Mesothelial cell of epicardium (in vitro differentiated cells): ENCODE data around the gene LRRC28. TPM values are rescaled to one million over a fixed set of nuclear protein-coding genes. Genes with fewer than 3 reads are reported as not detected.
A peak's percentile ranks its signal among the peaks of the same experiment; 100 is the strongest.

Experiments used
- DNase-seq, 2 experiments: peaks; one replicate each; pipeline ENCODE4 v3.0.0; 2021; ENCODE audit warnings: low spot score in 2 of 2; ENCODE audit not compliant: unreplicated experiment in 2 of 2
- H3K27ac Mint-ChIP-seq: 2 replicates; pipeline ENCODE4 v1.8.0; 2021; ENCODE audit warnings: mixed read lengths
- H3K27me3 Mint-ChIP-seq: 2 replicates; pipeline ENCODE4 v1.8.0; 2021; ENCODE audit warnings: low read depth, mixed read lengths
- H3K36me3 Mint-ChIP-seq: 2 replicates; pipeline ENCODE4 v1.8.0; 2021; ENCODE audit warnings: mixed read lengths
- H3K4me1 Mint-ChIP-seq: 2 replicates; pipeline ENCODE4 v1.8.0; 2021; ENCODE audit warnings: mixed read lengths
- H3K4me3 Mint-ChIP-seq: 2 replicates; pipeline ENCODE4 v1.8.0; 2021; ENCODE audit warnings: mild to moderate bottlenecking, moderate library complexity, mixed read lengths
- H3K9me3 Mint-ChIP-seq: 2 replicates; pipeline ENCODE4 v1.8.0; 2021; ENCODE audit warnings: mixed read lengths
- CTCF ChIP-seq: fragments of 200-600 bp; sonication (generic); IDR thresholded peaks from one replicate; pipeline ENCODE4 v1.5.0; 2021; ENCODE audit warnings: antibody characterized with exemption; ENCODE audit not compliant: unreplicated experiment
- total RNA-seq: library from RNA; stranded (reverse); gene quantifications from 3 replicates; pipeline ENCODE4 v1.2.1, GENCODE V29; 2021

Gene LRRC28
- total RNA-seq, 1 donor from 2014 or later: 29.3 TPM

GRCh38 chr15:99368743-99369142, 117.5 kb downstream of the LRRC28 start:
- DNase-seq: no peak
- Mint-ChIP-seq H3K27me3 (no peaks in the 10 kb centered on the region), H3K36me3 (peaks cover 38% of the 10 kb centered on the region), H3K9me3 (peaks cover 33% of the 10 kb centered on the region), H3K4me1 (no peaks in the 10 kb centered on the region), H3K4me3 (no peak overlapping the region), H3K27ac (no peak overlapping the region)
- no peak for TF ChIP-seq CTCF

GRCh38 chr15:99369196-99369595, 117.9 kb downstream of the LRRC28 start:
- DNase-seq: no peak
- peaks cover 33% of the 10 kb centered on the region for H3K9me3 Mint-ChIP-seq
- H3K27me3 Mint-ChIP-seq: no peaks in the 10 kb centered on the region
- H3K27ac Mint-ChIP-seq: no peak overlapping the region
- H3K4me1 Mint-ChIP-seq: no peaks in the 10 kb centered on the region
- peaks cover 36% of the 10 kb centered on the region for H3K36me3 Mint-ChIP-seq
- no peak for TF ChIP-seq CTCF
- H3K4me3 Mint-ChIP-seq: no peak overlapping the region

DNA sequence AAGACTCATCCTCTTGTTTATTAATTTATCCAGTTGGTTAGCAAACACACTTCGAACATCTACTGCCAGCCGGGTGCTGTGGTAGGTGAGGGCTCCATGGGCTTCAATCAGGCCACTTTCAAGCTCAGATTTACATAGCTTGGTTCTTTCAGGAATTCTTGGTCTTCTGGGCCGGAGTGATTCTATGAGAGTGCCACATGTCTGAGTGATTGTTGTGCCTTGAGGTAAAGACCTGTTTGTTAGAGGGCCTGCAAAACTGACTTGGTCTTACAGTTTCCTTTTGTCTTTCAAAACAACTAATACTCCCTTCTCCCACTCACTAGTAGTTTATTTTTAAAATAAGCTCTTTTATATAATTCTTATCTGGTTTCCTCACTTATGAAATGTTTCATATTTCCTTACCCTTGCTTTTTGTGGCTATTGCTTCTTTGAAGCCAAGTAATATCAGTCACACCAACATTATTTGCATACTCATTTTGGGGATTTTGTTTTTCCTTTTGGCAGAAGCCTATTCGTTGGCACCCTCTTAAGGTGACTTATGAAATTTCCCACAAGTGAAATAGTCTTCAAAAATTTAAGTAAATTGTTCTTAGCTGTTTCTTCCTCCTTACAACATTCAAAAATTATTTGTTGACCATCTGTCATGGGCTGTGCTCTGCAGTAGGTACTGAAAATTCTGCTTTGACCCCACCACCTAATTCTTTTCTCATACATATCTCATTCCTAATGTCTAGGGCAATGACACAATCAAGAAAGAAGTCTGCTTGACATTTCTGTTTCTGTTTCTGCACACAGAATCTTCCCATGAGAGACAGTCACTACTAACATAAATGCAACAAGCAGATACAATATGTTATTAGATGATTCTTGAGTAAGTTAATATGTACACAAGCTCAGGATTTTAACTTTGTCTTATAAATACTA, 120.2 kb downstream of the LRRC28 start:
- no peak for TF ChIP-seq CTCF
- H3K36me3 Mint-ChIP-seq: peaks cover 45% of the 10 kb centered on the region
- H3K4me1 Mint-ChIP-seq: no peaks in the 10 kb centered on the region
- H3K27ac Mint-ChIP-seq: no peak overlapping the region
- H3K4me3 Mint-ChIP-seq: no peak overlapping the region
- DNase-seq: no peak
- no peaks in the 10 kb centered on the region for H3K27me3 Mint-ChIP-seq
- peaks cover 46% of the 10 kb centered on the region for H3K9me3 Mint-ChIP-seq

GRCh38 chr15:99385005-99385669, 133.9 kb downstream of the LRRC28 start:
- peaks cover 6% of the 10 kb centered on the region for H3K9me3 Mint-ChIP-seq
- TF ChIP-seq CTCF: no peak
- peaks cover 28% of the 10 kb centered on the region for H3K36me3 Mint-ChIP-seq
- peaks cover 9% of the 10 kb centered on the region for H3K4me1 Mint-ChIP-seq
- DNase-seq: no peak
- no peaks in the 10 kb centered on the region for H3K27me3 Mint-ChIP-seq
- no peak overlapping the region for H3K27ac Mint-ChIP-seq
- H3K4me3 Mint-ChIP-seq: no peak overlapping the region

- no peaks in the 10 kb centered on the region for H3K27me3 Mint-ChIP-seq
- peak overlapping the region; percentile 56 for H3K27ac Mint-ChIP-seq
- H3K36me3 Mint-ChIP-seq: peaks cover 25% of the 10 kb centered on the region
- peaks cover 9% of the 10 kb centered on the region for H3K4me1 Mint-ChIP-seq
- H3K4me3 Mint-ChIP-seq: no peak overlapping the region
- peaks cover 4% of the 10 kb centered on the region for H3K9me3 Mint-ChIP-seq
- DNase-seq: no peak
- TF ChIP-seq CTCF: no peak
Measured at GRCh38 chr15:99385865-99386264, 134.6 kb downstream of the LRRC28 start.
